K562 (cell line): ENCODE data around the gene HAND2. TPM values are rescaled to one million over a fixed set of nuclear protein-coding genes. Genes with fewer than 3 reads are reported as not detected.

Experiments used
- ATAC-seq: fragments of 200-7000 bp; cut with Tn5 transposase; 3 replicates; pipeline ENCODE4 v1.9.1; 2020; ENCODE audit warnings: moderate library complexity
- BruUV-seq: library from RNA; stranded (reverse); fragments of 400-500 nt; replicated peaks from 2 replicates; lab custom pipeline; 2021; lab: Mats Ljungman, UMichigan
- CTCF ChIA-PET: fragments of 300-600 bp; formaldehyde crosslinking; extraction: SDS; loops from one replicate; lab custom pipeline; 2021; ENCODE audit warnings: low intra/inter-chr PET ratio; lab: Yijun Ruan, JAX
- POLR2A ChIA-PET: fragments of 300-600, 350-650 bp; sonication (Branson Sonifier 250); formaldehyde crosslinking; extraction: SDS; loops from one replicate; lab custom pipeline; 2021; ENCODE audit warnings: antibody characterized with exemption, inconsistent platforms; lab: Yijun Ruan, JAX
- DNase-seq, 4 experiments: peaks; one replicate each; pipeline versions ENCODE4 v3.0.0 to v3.0.0-alpha.2; 2011 to 2018; ENCODE audit warnings: low spot score in 3 of 4, mixed read lengths in 3 of 4; ENCODE audit errors: extremely low read depth in 1 of 4
- FAIRE-seq: peaks from 2 replicates; lab custom pipeline; 2011; peaks lifted over from hg19 to GRCh38; lab: Jason Lieb, UNC
- H2AFZ ChIP-seq: 2 replicates; pipeline ENCODE4 v1.6.0; 2011; ENCODE audit warnings: low read depth, low read length, control low read depth, inconsistent platforms
- H3K27ac ChIP-seq: fragments of 200-600 bp; 3 replicates; pipeline ENCODE4 v1.8.0; 2011; ENCODE audit warnings: low read depth, mild to moderate bottlenecking, control low read depth, inconsistent platforms, low read length, moderate library complexity, mixed read lengths; ENCODE audit errors: extremely low read depth
- H3K27me3 ChIP-seq, 2 experiments: fragments of 300-600 bp in 1 of 2; 2 replicates in 1 of 2; 3 replicates in 1 of 2; pipeline versions ENCODE4 v1.6.0 to v1.8.0; 2011; ENCODE audit warnings: inconsistent platforms in 2 of 2, low read length in 2 of 2, mild to moderate bottlenecking in 1 of 2, mixed read lengths in 1 of 2, moderate library complexity in 1 of 2; ENCODE audit not compliant: control insufficient read depth in 2 of 2, insufficient read depth in 2 of 2
- H3K36me3 ChIP-seq: fragments of 300-600 bp; 3 replicates; pipeline ENCODE4 v1.8.0; 2011; ENCODE audit warnings: mild to moderate bottlenecking, low read length, inconsistent platforms; ENCODE audit not compliant: control insufficient read depth, insufficient read depth
- H3K4me1 ChIP-seq, 2 experiments: fragments of 200-600 bp in 1 of 2; replicated peaks in 1 of 2; 2 replicates in 1 of 2; 3 replicates in 1 of 2; pipeline versions ENCODE4 v1.5.1 to v1.8.0; 2011; ENCODE audit warnings: inconsistent platforms in 2 of 2, low read length in 2 of 2, mild to moderate bottlenecking in 1 of 2, mixed read lengths in 1 of 2, moderate library complexity in 1 of 2; ENCODE audit not compliant: control insufficient read depth in 2 of 2, insufficient read depth in 2 of 2
- H3K4me2 ChIP-seq: 2 replicates; pipeline ENCODE4 v1.6.1; 2011; ENCODE audit warnings: low read length, control low read depth, inconsistent platforms, mixed read lengths; ENCODE audit not compliant: insufficient read depth
- H3K4me3 ChIP-seq: fragments of 200-600 bp; sonication (generic), shearing (Covaris generic); 2 replicates; pipeline ENCODE4 v1.5.1; 2016; ENCODE audit warnings: control low read depth, inconsistent platforms
- H3K79me2 ChIP-seq: fragments of 200-600 bp; 3 replicates; pipeline ENCODE4 v1.8.0; 2011; ENCODE audit warnings: low read length, inconsistent platforms; ENCODE audit not compliant: control insufficient read depth, insufficient read depth
- H3K9ac ChIP-seq, 2 experiments: 2 replicates each; pipeline versions ENCODE4 v1.6.0 to v1.6.1; 2011; ENCODE audit warnings: low read depth in 2 of 2, low read length in 2 of 2, control low read depth in 1 of 2, inconsistent platforms in 1 of 2, mild to moderate bottlenecking in 1 of 2, mixed read lengths in 1 of 2; ENCODE audit not compliant: insufficient read depth in 1 of 2
- H3K9me1 ChIP-seq: one replicate; pipeline ENCODE4 v1.6.0; 2011; ENCODE audit warnings: inconsistent platforms, mild to moderate bottlenecking, low read length, moderate library complexity; ENCODE audit not compliant: control insufficient read depth, insufficient read depth
- H3K9me3 ChIP-seq: replicated peaks from 2 replicates; pipeline ENCODE4 v1.5.1; 2011; ENCODE audit warnings: low read depth, low read length, inconsistent platforms; ENCODE audit not compliant: control insufficient read depth, insufficient read depth
- H4K20me1 ChIP-seq: replicated peaks from 2 replicates; pipeline ENCODE4 v1.6.1; 2011; ENCODE audit warnings: low read length, inconsistent platforms, mixed read lengths; ENCODE audit not compliant: control insufficient read depth, insufficient read depth
- FOXK1 ChIP-seq: sonication (generic); formaldehyde crosslinking; IDR thresholded peaks from 2 replicates; pipeline ENCODE4 v1.8.0; 2022; ENCODE audit warnings: missing genetic modification reagents, mild to moderate bottlenecking, borderline replicate concordance
- MYC ChIP-seq, 2 experiments: fragments of 250-450 bp in 1 of 2; sonication (Bioruptor Pico) in 1 of 2; IDR thresholded peaks; 2 replicates each; pipeline versions ENCODE4 v1.5.1 to v1.6.1; 2012 to 2021; ENCODE audit warnings: low read depth in 2 of 2, borderline replicate concordance in 1 of 2, improper control_type of control experiment in 1 of 2, low read length in 1 of 2, mild to moderate bottlenecking in 1 of 2, moderate library complexity in 1 of 2
- PRDM10 ChIP-seq: fragments of 450-650 bp; IDR thresholded peaks from 2 replicates; pipeline ENCODE4 v1.6.1; 2018; ENCODE audit not compliant: partially characterized antibody
- SMARCC2 ChIP-seq: fragments of 450-650 bp; IDR thresholded peaks from 2 replicates; pipeline ENCODE4 v1.6.1; 2017; ENCODE audit warnings: antibody characterized with exemption, moderate library complexity, mild to moderate bottlenecking, low read depth
- TAF15 ChIP-seq: fragments of 200-400 bp; formaldehyde crosslinking; IDR thresholded peaks from 2 replicates; pipeline ENCODE4 v1.6.1; 2017; ENCODE audit warnings: mild to moderate bottlenecking, low read depth, low read length, moderate library complexity
- TOE1 ChIP-seq, 2 experiments: fragments of 450-650 bp in 1 of 2; sonication (generic) in 1 of 2; formaldehyde crosslinking in 1 of 2; IDR thresholded peaks; 2 replicates each; pipeline versions ENCODE4 v1.7.1 to v1.8.0; 2016 to 2022; ENCODE audit warnings: borderline replicate concordance in 2 of 2, mild to moderate bottlenecking in 2 of 2, antibody characterized with exemption in 1 of 2, inconsistent platforms in 1 of 2, low read depth in 1 of 2, missing genetic modification reagents in 1 of 2, moderate library complexity in 1 of 2
- ZBTB7A ChIP-seq: IDR thresholded peaks from 2 replicates; pipeline ENCODE4 v1.6.1; 2011; ENCODE audit warnings: low read depth, mild to moderate bottlenecking, low read length, moderate library complexity, borderline replicate concordance; ENCODE audit not compliant: control insufficient read depth
- ZC3H4 ChIP-seq: sonication (generic); formaldehyde crosslinking; IDR thresholded peaks from 2 replicates; pipeline ENCODE4 v1.9.0; 2021; ENCODE audit warnings: missing genetic modification reagents, borderline replicate concordance
- WGBS: fragments of 100-300 bp; shearing (Covaris generic); methylation state at CpG from one replicate; pipeline ENCODE4 v1.1.6; 2016; ENCODE audit warnings: low coverage, mixed read lengths; ENCODE audit not compliant: insufficient coverage; ENCODE audit errors: missing lambda C conversion rate; 5-methylcytosine and 5-hydroxymethylcytosine counted together
- in situ Hi-C: fragments of 300-500 bp; cut with MboI; formaldehyde crosslinking; loops from 4 replicates; pipeline ENCODE4 v1.15.0; 2018; ENCODE audit warnings: inconsistent platforms, mixed read lengths
- intact Hi-C: fragments of 100-400 bp; cut with micrococcal nuclease; formaldehyde crosslinking; loops from 2 replicates; pipeline ENCODE4 v1.14.2; 2022
- polyA plus RNA-seq, 8 experiments: library from polyadenylated mRNA; depleted of rRNA in 4 of 8; stranded (reverse) in 5 of 8; unstranded in 3 of 8; fragments of >200 nt; fragmentation: Nextera tagmentation in 2 of 8; fragmentation: Illumina TruSeq in 1 of 8; extraction: Ambion mirVana in 2 of 8; extraction: Trizol in 1 of 8; gene quantifications; 2 replicates each; pipeline versions ENCODE4 v1.2.1 to v1.2.3, GENCODE V29; 2011 to 2014; ENCODE audit warnings: inconsistent platforms in 1 of 8, missing spikeins in 1 of 8
- total RNA-seq, 7 experiments: library from RNA; depleted of rRNA in 6 of 7; stranded (reverse); fragments of >200 nt in 6 of 7; fragmentation: Illumina TruSeq in 2 of 7; extraction: Trizol in 2 of 7; gene quantifications; 2 replicates each; pipeline versions ENCODE4 v1.2.1 to v1.2.3, GENCODE V29; 2011 to 2021; ENCODE audit warnings: low replicate concordance in 1 of 7

HAND2 gene
- total and polyA plus RNA-seq, 9 of the 15 experiments (the other 6 are each of a cell fraction or from before 2014, with no cell fraction given) = 1.7 to 12.8 (median 4.9) TPM

GRCh38 chr4:173526724-173527102, 3.3 kb downstream of the HAND2 start:
- ATAC-seq (no peak), DNase-seq (no peak), FAIRE-seq (no peak)
- H3K4me3 ChIP-seq = peak overlapping the region; percentile 51
- TF ChIP-seq FOXK1 (CRISPR knock-in tag) (no peak), MYC (IDR thresholded peaks at IDR 0.05; ENCODE audit: low read depth, low read length) (no peak), MYC (CRISPR knock-in tag; IDR thresholded peaks at IDR 0.05; ENCODE audit: borderline replicate concordance, low read depth) (no peak), ZBTB7A (no peak), TAF15 (no peak), PRDM10 (no peak), ZC3H4 (CRISPR knock-in tag) (no peak), TOE1 (IDR thresholded peaks at IDR 0.05; ENCODE audit: borderline replicate concordance) (no peak), TOE1 (CRISPR knock-in tag; IDR thresholded peaks at IDR 0.05; ENCODE audit: borderline replicate concordance, low read depth) (no peak), SMARCC2 (no peak)
- CTCF ChIA-PET = no interaction called here
- peak overlapping the region; percentile 46 for H3K4me2 ChIP-seq
- POLR2A ChIA-PET = no interaction called here
- H3K4me1 ChIP-seq = peaks cover 0 to 52% of the 10 kb centered on the region in 2 experiments; a peak in 4 of 5 replicates
- no peaks in the 10 kb centered on the region for H3K36me3 ChIP-seq
- no peaks in the 10 kb centered on the region for H4K20me1 ChIP-seq
- H2AFZ ChIP-seq = peak overlapping the region; percentile 22; the same call in 1 of the 2 replicates
- H3K9me3 ChIP-seq = peaks cover 3% of the 10 kb centered on the region
- in situ Hi-C loops = no loop called here
- peak overlapping the region; percentile 60 for H3K27ac ChIP-seq
- peaks cover 35% of the 10 kb centered on the region for H3K79me2 ChIP-seq
- intact Hi-C loops = loop anchor here (5.0 kb wide), 1 partner anchor 61 kb away; no protein-coding TSS in a partner anchor
- H3K27me3 ChIP-seq = no peaks in the 10 kb centered on the region
- BruUV-seq = no TSS peak
- peak overlapping the region; percentile 61 to 90; a peak in 3 of 4 replicates for H3K9ac ChIP-seq
- WGBS = 17% methylated on average over 13 of the region's 13 CpGs
- no peaks in the 10 kb centered on the region for H3K9me1 ChIP-seq
